SK-N-SH treated with all-trans-retinoic acid at 6 μM for 48 hours (cell line): ENCODE measurements around the gene NAPB.

ENCODE experiments used
- ARNTL ChIP-seq: fragments of 450-650 bp; formaldehyde crosslinking; IDR thresholded peaks from 2 replicates; pipeline ENCODE4 v1.5.0; 2020; ENCODE audit warnings: low read depth, mild to moderate bottlenecking, moderate library complexity, borderline replicate concordance
- GLIS3 ChIP-seq: fragments of 250-450 bp; sonication (Bioruptor Pico); IDR thresholded peaks from 2 replicates; pipeline ENCODE4 v1.5.0; 2020; ENCODE audit warnings: mild to moderate bottlenecking, moderate library complexity
- RARB ChIP-seq: fragments of 250-450 bp; sonication (Bioruptor Pico); IDR thresholded peaks from 2 replicates; pipeline ENCODE4 v1.8.0; 2021; ENCODE audit warnings: mild to moderate bottlenecking, moderate library complexity

DNA sequence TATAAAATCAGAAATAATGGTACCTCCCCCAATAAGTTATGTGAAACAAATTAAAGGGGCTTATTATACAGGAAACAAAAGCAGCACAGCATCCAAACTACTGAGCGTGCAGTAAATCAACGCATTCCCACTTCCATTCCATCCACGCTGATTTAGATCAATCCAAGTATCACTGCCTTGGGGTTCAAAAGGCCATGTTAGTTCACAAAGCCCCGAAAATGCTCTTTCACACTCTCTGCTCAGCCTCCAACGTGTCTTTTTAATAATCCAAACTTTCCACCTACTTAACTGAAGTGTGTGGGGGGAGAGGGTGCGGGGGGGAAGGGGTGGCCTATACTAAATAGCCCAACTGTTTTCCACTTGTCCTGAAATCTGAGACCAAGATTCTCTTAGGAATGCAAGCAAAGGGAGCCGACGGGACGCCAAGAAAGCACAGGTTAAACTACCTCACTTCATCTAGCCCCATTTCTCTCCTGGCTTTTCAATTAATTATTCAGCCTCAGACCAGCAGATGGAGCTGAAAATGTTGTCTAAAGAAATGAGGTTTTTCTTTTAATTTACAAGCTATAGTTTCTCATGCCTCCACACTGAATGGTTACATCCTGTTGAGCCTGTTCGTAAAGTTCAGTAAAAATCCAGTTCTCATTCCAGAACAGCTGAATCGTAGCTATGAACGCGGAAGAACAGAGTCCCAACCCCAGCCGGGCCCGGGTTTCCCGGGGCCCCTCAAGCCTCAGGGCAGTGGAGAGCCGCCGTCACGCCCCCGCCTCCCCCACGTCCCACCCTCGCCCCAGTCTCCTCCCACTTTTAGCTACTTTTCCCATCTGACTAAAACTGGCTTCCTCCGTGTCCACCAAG, 71.7 kb downstream of the NAPB start:
- TF ChIP-seq RARB (CRISPR knock-in tag) (no peak), GLIS3 (CRISPR knock-in tag) (no peak), ARNTL (CRISPR knock-in tag) (no peak)
